HG03354 (cell line): ENCODE results near the gene MACF1.
"Not testable (repeated sequence)": the region's sequence is repeated elsewhere in the genome, so short reads cannot be mapped to it uniquely, and the experiment has no call there.

Experiments
- ATAC-seq: cut with Tn5 transposase; IDR thresholded peaks from one replicate; pipeline ENCODE4 v1.9.1; 2021; ENCODE audit warnings: mild to moderate bottlenecking; ENCODE audit not compliant: unreplicated experiment, poor library complexity, severe bottlenecking

MACF1 gene

DNA sequence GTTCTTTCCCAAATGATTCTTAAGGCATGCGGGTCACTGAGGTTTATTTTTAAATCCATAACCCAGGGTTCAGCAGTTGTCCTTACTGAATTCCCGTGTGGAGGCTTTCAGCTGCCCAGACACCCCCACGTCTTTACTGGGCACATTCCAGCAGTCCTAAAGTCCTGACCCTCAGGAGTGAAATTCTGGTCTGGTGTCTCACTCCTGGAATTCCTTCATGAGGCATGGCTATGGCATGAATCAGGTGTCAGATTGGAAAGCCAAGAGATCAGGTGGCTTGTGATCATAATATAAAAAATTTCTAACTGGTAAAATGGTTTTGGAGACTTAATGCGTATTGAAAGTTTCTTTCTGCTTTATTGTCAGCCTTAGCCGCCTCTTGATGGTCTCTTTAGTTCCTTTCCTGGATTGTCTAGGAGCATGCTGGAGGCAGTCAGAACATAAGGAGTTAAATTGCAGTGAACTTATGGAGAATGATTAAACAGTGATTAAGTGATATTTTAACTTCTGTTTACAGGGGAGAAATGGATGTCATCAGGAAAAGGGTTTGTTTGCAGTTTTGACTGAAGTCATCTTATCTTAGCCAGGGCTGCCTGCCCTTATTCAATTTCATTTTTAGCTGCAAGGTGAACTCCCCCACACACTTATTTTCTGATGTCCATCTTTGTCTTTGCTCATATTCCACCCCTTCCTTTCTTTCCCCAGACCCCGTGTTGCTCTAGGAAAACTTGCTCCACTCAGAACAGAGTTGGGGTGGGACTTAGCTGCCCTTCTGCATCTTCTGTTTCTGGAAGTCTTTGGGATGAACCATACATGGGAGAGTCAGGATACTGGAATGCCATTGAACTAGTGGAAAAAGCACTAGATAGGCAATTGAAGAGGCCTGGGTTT, 25.7 kb upstream of the MACF1 start:
- ATAC-seq: no peak

DNA sequence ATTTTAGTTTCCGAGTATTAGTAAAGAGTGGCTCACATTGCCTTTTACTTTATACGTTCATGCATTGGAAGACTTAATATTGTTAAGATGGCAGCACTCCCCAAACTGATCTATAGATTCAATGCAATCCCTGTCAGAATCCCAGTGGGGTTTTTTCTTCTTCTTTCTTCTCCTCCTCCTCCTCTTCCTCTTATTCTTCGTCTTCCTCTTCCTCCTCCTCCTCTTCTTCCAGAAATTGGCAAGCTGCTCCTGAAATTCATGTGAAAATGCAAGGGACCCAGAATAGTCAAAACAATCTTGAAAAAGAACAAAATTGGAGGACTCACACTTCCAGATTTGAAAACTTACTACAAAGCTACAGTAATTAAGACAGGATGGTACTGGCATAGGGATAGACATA, 23.2 kb upstream of the MACF1 start:
- ATAC-seq: no peak

DNA sequence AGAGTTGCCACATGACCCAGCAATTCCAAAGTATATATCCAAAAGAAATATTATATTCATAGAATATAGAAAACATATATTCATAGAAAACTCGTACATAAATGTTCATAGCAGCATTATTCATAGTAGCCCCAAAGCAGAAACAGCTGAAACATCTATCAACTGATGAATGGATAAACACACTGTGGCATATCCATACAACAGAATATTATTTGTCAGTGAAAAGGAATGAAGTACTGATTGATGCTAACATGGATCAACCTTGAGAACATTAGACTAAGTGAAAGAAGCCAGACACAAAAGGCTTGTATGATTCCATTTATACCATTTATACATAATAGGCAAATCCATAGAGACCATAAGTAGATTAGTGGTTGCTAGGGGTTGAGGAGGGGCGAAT, 21.7 kb upstream of the MACF1 start:
- ATAC-seq: no peak

DNA sequence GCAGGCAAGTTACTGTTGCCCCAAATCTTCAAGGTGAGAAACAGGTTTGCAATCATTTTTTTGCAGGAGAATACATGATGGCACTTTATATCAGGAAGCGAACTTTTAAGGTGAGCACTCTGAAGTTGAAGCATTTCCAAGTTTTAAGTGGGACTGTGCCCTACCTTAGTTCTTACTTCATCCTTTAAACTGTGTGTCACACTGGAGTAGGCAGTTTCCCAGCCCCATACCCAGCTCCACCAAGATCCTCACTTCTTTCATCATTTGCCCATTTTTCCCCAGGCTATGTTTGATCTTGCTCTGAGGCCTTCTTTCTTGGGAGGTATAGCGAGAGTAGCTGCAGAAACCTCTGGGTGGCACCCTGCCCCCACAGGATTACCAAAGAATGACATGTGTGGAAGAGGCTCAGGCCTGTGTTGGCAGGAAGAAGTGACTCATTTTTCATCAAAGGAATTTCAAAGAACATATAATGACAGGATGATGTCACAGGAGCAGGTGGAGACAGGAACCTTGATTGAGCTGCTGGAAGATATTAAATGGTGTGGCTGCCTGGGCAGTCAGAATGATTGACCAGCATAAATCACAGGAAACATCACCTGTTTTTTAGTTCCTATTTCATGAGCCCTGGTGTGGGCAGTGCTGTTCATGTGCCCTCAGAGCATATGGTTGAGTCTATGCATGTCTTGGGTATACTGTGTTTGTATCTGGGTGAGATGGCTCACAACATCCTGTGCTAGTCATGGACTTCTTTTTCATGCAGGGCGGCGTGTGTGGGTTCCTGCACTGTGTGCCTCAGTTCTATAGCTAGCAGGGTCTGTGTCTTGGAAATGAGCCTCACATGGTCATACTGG, 20.8 kb upstream of the MACF1 start:
- peak; percentile 61 for ATAC-seq

DNA sequence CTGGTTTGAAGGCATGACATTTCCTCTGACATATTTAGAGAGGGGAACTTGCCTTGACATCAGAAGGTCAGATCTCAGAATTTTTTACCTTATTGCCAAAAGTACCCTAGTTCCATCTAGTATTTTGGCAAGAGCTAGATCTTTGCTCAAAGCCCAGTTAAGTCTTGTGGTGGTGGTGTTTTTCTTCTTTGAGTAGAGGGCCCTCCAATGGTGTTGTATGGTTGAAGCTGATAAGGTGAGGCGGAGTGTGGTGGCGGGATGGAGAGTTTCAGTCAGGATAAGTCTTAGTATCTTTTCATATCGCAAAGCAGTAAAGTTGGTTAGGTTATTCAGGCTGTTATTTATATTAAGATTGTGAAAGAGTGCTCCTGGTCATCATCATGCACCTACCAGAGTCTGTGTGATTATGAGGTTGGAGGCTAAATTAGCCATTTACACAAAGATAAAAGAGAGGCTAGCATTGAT, 20.1 kb upstream of the MACF1 start:
- no peak for ATAC-seq

DNA sequence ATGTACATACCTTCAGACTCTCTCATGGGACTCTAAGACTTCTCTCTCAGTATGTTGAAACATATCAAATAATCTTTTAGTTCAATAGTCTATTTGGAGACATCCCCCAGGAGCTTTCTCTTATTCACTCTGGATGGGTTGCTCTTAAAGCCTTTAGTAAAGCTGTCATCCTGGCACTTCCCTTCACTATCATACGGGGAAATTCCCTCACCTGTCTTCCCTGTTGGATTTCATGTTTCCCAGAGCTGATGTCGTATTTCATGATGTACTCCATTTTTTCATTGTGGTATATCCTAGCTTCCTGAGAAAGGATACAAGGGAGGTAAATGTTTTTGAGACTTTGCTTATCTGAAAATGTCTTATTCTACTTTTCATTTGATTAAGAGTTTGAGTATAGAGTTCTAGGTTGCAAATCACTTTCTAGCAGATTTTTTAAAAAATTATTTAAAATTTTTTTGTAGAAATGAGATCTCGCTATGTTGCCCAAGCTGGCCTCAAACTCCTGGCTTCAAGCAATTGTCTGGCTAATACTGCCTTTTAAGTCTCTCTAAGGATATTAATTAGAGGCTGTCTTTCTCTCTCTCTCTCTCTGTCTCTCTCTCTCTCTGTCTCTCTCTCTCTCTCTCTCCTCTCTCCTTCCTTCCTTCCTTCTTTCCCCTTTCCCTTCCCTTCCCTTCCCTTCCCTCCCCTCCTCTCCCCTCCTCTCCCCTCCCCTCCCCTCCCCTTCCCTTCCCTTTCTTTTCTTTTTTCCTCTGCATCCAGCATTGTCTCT, 17.0 kb upstream of the MACF1 start:
- no peak for ATAC-seq

DNA sequence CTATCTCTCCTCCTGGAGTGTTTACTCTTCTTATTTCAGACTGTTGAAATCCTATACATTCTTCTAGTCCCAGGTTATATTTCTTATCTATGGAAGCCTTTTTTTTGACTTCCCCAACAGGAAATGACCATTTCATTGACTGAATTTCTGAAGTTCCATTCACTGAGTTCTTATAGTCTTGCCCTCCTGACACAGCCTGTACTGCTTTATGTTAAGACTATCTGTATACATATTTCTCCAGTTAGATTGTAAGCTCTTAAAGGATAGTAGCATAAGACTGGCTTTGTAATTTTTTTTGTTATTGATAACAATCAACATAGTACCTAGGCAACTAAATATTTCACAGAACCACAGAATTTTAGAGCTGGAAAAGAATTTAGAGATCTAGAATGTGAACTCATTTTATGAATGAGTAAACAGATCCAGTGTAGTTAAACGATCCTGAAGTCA, 14.9 kb upstream of the MACF1 start:
- ATAC-seq: no peak

DNA sequence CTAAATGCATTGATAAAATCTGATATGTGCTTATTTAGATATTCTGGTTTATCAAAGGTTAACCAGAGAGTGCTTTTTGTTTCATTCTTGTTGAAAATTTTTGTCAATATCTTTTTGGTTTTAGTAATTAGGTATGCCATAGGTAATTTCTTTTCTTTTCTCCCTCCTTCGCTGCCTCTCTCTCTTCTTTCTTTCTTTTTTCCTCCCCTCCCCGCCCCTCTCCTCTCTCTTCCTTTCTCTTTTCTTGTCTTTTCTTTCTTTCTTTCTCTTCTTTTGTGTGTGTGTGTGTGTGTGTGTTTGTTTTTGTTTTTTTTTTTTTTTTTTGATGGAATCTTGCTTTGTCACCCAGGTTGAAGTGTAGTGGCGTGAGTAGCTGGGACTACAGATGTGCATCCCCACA, 14.4 kb upstream of the MACF1 start:
- no peak for ATAC-seq

DNA sequence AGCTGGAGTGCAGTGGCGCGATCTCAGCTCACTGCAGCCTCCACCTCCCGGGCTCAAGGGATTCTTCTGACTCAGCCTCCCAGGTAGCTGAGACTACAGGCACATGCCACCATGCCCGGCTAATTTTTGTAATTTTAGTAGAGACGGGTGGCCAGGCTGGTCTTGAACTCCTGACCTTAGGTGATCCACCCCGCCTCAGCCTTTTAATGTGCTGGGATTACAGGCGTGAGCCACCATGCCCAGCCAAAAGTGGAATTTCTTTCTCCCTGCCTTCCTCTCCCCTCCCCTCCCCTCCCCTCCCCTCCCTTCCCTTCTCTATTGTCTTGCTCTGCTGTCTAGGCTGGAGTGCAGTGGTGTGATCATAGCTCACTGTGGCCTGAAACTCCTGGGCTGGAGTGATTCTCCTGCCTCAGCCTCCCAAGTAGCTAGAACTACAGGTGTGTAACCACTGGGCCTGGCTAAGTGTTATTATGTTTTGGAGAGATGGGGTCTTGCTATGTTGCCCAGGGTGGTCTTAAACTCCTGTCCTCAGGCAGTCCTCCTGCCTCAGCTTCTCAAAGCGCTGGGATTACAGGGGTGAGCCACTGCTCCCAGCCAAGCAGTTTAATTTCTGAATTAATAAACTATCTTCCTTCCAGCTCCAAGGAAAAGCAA, 10.0 kb upstream of the MACF1 start:
- ATAC-seq: no peak

DNA sequence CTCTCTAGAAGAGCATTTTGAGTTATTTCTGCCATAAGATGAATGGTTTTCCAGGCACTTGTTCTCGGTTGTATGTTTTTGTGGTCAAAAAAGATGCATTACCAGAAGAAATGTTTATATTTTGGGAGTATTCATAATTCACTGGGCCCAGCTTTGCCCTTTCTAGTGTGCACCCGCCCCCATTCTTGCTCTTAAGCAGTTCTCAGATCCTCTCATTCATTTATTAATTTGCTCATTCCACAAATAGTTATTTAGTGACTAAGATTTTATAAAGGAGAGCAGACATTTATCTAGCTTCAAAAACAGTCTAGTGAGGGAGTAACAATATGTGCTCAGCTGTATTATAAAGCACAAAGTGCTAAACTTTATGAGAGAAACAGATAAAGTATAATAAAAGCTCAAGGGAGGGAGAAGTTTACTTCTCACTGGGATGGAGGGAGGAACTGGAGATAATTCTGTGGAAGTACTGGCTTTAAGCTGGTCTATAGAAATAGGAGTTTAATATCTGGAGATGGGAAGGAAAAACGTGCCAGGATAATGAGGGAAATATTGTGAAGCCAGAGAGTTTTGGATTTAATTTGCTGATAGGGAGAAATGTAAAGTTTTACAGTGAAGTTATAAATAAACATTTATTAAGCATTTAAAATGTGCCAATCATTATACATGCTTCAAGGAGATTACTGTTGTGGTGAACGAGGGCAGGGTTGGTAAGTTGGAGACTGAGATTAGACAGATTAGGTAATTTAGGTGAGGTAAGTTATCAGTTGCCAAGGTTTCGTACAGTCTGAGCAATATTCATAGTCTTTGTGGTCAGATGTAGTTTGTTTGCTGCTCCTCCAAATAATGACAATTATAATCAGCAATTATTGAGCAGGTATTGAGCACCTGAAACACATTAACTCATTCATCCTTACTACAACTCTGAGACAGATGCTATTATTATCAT, 9.1 kb upstream of the MACF1 start:
- ATAC-seq: no peak

DNA sequence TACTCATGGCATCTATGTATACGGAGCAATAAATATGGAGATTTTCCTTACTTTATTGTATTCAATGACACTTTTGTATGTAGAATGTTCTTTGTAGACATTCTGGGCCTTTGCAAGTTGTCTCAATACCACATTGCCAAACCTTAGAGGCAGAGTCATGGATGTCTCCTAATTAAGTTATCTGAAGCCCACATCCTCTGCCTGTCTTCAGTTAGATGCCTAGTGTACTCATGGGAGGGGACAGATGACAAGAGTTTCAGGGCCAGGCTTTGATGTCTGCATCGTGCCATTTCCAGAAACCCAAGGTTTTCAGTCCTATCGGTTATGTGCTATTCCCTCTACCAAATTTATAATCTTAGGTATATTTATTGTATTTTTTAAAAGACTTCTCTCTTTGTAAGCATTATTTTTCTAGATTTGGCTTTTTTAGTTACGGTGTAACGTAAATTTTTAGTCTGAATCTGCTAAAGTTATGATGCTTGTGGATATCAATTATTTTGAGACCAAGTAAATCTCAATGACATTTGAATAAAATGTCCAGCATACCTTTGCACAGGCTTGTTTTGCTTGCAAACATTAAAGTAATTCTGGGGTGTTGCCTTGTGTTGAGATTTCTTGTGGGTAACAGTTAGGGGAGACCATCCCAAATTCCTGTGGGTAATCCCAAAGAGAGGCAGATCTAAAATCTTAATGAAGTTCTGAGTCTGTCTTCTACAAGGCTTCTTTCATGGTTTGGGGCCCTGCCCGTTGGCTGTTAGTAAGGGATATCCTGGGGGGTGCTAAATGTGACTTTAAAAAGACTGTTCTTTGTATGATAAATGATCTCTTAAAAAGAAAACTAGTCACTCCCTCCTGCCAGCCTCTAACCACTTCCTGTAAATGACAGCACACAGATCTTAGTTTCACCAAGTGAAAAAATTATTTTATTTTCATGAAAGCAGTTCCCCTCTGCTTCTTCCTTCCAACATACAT, 8.0 kb upstream of the MACF1 start:
- ATAC-seq: peak; percentile 62

DNA sequence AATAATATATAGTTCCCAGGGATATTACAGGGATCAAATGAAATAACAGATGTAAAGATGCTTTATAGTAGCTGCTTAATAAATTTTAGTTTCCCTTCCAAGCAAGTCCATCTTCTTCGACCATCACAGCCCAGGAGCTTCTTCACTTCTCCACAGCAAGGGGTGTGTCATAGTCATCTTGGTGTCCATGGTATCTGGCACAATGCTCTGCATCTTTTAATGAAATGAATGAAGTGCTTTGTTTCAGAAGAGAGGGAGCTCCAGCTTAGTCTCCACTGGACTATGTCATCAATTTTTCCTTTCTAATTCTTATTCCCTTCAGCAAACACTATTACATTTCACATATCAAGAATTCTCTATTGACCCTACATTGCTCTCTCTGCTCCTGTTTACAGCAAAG, 4.9 kb upstream of the MACF1 start:
- ATAC-seq: no peak

DNA sequence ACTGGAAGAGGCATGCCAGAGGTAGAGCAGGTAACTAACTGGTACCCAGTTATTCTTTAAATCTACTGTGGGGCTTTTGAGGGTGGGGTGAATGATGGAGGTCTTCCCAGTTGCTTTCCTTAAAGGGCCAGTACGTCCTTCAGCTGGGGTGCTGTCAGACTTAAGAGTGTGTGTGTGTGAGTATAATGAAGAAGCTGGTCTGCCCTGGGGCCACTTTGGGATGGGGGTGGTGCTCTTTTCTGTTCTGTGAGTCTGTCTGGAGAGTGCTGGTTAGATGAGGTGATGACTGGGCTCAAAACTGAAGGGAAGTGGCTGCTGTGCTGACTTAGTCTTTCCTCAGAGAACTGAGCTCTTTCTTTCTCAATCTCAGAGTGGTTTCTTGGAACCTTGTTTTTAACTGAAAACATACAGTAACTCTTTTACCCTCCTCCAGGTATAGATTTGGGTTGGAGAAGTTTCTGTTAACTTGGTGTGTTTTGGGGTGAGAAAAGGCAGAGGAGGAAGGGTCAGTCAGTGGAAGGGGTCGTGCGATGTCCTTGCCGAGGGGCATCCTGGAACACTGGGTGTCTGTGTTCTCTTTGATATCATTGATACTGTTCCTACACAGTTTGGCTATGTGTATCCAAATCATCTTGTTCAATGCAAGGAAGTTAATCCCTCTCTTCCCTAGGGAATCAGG, 746 bp downstream of the MACF1 start:
- ATAC-seq: peak; percentile 64

DNA sequence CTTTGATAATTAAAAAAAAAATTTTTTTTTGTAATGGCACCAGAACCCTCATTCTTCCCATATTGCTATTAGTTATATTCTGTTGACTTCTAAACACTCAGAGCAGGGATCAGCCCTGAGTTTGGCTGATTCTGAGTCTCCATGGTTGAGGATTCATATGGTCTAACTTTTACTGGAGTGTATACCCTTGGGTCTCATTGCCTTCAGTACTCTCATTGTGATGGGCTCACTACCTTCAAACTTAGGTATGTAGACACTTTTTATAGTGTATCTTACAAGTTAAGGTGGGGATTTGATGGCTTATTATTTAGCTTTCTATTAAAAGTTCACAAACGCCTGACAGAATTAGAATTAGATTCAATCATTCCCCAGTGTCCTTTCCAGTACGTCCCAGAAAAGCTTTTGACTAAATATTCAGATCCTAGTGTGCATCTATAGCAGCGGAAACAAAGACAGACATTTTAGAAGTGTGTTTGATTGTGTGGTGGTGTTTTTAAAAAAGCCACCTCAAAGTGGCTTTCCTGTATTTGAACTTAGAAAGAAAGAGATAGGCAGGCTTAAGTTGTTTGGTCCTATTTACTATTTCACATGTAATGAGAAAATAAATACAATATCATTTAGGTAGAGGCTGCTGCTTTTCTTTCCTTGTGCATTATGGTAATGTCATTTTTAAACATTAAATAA, 1.4 kb downstream of the MACF1 start:
- ATAC-seq: no peak

DNA sequence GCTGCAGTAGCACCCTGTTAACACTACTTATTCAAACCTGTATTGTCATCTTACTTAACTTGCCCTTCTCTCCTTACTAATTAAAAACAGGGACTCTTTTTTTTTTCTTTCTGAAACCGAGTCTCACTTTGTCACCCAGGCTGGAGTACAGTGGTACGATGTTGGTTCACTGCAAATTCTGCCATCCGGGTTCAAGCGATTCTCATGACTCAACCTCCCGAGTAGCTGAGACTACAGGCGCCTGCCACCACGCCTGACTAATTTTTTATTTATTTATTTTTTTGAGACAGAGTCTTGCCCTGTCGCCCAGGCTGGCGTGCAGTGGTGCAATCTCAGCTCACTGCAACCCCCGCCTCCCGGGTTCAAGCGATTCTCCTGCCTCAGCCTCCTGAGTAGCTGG, 3.9 kb downstream of the MACF1 start:
- not testable (repeated sequence) for ATAC-seq

DNA sequence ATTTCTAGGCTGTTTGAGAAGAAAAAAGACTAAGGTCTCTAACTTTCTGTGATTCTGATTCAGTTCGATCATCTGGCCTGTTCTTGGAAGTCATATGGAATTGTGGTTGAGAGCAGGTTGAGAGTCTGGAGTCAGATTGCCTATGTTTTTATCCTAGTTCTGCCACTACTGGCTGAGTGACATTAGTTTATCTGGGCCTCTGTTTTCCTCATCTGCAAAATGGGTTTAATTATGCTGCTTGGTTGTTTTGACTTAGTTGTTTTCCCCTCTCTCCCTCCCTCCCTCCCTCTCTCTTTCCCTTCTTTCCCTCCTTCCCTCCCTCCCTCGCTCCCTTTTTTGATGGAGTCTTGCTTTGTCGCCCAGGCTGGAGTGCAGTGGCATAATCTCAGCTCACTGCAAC, 6.2 kb downstream of the MACF1 start:
- ATAC-seq: no peak
